GM10248 (cell line): Measurements from ENCODE around the gene ATP10D.

Source experiments
- CTCF ChIA-PET: fragments of 300-600 bp; sonication (Branson Sonifier 250); formaldehyde crosslinking; extraction: SDS; loops from one replicate; lab custom pipeline; 2021; ENCODE audit warnings: antibody characterized with exemption; lab: Yijun Ruan, JAX
- POLR2A ChIA-PET: fragments of 350-650 bp; sonication (Branson Sonifier 250); formaldehyde crosslinking; extraction: SDS; loops from one replicate; lab custom pipeline; 2020; ENCODE audit warnings: antibody characterized with exemption; lab: Yijun Ruan, JAX
- DNase-seq: peaks from one replicate; pipeline ENCODE4 v3.0.0; 2012; ENCODE audit errors: extremely low spot score
- TF ChIP-seq, protein P1 (sequence below): IDR thresholded peaks from 2 replicates; pipeline ENCODE4 v1.5.1; 2012; ENCODE audit warnings: mild to moderate bottlenecking, low read depth; ENCODE audit errors: extremely low read depth, missing control alignments, control extremely low read depth

ATP10D gene

GRCh38 chr4:47494124-47494430 is 9.0 kb downstream of the ATP10D start:
- CTCF ChIA-PET: interaction anchor here (0.8 to 3.8 kb wide), 10 partner anchors 10 to 70 kb away, joined by 3 to 15 read pairs (median 4); partner anchors contain the start of genes ATP10D and COMMD8
- POLR2A ChIA-PET: interaction anchor here (1.2 kb wide), 1 partner anchor 9 kb away, joined by 9 read pairs; the partner anchor contains the start of gene ATP10D
- TF ChIP-seq, protein P1, sequence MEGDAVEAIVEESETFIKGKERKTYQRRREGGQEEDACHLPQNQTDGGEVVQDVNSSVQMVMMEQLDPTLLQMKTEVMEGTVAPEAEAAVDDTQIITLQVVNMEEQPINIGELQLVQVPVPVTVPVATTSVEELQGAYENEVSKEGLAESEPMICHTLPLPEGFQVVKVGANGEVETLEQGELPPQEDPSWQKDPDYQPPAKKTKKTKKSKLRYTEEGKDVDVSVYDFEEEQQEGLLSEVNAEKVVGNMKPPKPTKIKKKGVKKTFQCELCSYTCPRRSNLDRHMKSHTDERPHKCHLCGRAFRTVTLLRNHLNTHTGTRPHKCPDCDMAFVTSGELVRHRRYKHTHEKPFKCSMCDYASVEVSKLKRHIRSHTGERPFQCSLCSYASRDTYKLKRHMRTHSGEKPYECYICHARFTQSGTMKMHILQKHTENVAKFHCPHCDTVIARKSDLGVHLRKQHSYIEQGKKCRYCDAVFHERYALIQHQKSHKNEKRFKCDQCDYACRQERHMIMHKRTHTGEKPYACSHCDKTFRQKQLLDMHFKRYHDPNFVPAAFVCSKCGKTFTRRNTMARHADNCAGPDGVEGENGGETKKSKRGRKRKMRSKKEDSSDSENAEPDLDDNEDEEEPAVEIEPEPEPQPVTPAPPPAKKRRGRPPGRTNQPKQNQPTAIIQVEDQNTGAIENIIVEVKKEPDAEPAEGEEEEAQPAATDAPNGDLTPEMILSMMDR: no peak
- no peak for DNase-seq

DNA sequence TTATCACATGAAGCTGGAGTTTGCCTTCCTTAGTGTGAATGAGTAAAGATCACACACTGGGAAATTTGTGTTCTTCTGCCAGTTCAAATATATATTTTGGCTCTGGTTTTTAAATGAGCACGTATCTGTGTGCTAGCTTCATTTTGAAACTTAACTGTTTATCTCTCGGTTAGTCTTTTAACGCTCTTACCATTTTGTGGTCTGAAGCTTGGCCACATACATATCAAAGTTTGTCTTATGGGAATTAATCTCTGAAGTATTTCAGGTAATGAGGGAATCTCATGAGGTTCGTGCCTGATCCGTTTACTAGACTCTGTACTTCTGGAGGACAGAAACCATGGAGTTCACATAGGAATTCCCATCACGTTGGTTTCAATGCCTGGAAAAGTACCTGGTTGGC is 13.8 kb downstream of the ATP10D start:
- CTCF ChIA-PET: interaction anchor here (1.3 to 3.7 kb wide), 5 partner anchors 9 to 65 kb away, joined by 3 to 25 read pairs (median 4); no protein-coding TSS in a partner anchor
- DNase-seq: no peak
- TF ChIP-seq, protein P1: no peak
- POLR2A ChIA-PET: no interaction called here

GRCh38 chr4:47499700-47500099 is 14.6 kb downstream of the ATP10D start:
- TF ChIP-seq, protein P1: no peak
- POLR2A ChIA-PET: no interaction called here
- no peak for DNase-seq

GRCh38 chr4:47500776-47501175 is 15.7 kb downstream of the ATP10D start:
- no peak for DNase-seq
- CTCF ChIA-PET: interaction anchor here (1.1 to 3.7 kb wide), 4 partner anchors 8 to 64 kb away, joined by 3 to 25 read pairs (median 3); no protein-coding TSS in a partner anchor
- POLR2A ChIA-PET: no interaction called here
- TF ChIP-seq, protein P1: no peak

More at GRCh38 chr4:47499700-47500099, 14.6 kb downstream of the ATP10D start:
- CTCF ChIA-PET: interaction anchor here (1.3 to 3.7 kb wide), 5 partner anchors 9 to 65 kb away, joined by 3 to 25 read pairs (median 4); no protein-coding TSS in a partner anchor

DNA sequence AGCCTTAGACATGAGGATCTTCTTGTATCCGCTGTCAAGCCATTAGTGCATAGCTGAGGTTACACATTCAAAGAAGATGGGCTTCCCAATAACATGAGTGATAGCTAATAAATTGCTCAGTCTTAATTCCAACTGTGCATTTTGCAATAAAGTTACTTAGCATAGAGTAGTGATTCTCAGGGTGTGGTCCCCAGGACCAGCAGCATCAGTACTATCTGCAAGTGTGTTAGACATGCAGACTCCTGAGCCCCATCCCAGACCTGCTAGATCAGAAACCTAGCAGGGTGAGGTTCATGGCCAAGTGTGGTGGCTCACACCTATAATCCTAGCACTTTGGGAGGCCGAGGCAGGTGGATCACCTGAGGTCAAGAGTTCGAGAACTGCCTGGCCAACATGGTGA is 20.1 kb downstream of the ATP10D start:
- no peak for DNase-seq
- CTCF ChIA-PET: interaction anchor here (2.5 kb wide), 1 partner anchor 11 kb away, joined by 10 read pairs; no protein-coding TSS in a partner anchor
- POLR2A ChIA-PET: no interaction called here
- TF ChIP-seq, protein P1: no peak

DNA sequence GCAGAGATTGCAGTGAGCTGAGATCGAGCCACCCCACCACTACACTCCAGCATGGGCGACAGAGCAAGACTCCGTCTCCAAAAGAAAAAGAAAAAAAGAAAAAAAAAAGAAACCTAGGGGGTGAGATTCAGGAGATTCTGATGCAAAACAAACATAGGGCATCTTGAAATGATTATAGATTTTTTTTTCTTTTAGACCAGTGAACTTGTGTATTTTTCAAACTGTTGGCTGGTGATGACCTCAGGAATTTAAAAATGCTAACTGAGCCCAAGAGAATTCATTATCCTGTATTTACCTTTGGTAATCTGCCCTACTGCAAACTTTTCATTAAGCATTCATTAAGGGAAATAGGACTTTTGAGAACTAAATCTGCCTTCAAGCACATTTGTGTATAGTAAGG is 20.6 kb downstream of the ATP10D start:
- no peak for DNase-seq
- ChIA-PET CTCF (interaction anchor here (0.6 to 2.5 kb wide), 2 partner anchors 12 to 59 kb away, joined by 3 to 10 read pairs; no protein-coding TSS in a partner anchor), POLR2A (no interaction called here)
- TF ChIP-seq, protein P1: no peak
